Measurements from ENCODE around the gene RAB4A.

RAB4A gene

DNA sequence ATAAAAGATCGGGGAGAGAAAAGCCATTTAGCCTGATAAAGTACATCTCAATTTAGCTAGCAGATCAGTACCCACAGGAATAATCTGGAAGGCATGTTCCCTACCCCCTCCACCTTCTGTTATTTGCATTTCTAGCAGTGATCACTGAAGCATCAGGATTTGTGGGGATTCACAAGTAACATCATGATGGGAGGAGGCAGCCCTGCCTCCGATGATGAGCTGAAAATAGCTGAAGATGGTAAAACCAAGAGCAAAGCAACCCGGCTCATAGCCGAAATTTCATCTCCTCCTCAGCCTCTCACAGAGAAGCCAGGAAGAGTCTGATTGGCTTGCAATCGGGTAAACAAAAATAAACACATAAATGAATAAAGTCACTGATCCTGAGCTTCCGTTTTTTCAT lies 69.6 kb downstream of the RAB4A start:
- no peak for DNase-seq

- peak; percentile 79 for DNase-seq
These were observed 71.1 kb downstream of the RAB4A start for GRCh38 chr1:229341774-229342655.

DNA sequence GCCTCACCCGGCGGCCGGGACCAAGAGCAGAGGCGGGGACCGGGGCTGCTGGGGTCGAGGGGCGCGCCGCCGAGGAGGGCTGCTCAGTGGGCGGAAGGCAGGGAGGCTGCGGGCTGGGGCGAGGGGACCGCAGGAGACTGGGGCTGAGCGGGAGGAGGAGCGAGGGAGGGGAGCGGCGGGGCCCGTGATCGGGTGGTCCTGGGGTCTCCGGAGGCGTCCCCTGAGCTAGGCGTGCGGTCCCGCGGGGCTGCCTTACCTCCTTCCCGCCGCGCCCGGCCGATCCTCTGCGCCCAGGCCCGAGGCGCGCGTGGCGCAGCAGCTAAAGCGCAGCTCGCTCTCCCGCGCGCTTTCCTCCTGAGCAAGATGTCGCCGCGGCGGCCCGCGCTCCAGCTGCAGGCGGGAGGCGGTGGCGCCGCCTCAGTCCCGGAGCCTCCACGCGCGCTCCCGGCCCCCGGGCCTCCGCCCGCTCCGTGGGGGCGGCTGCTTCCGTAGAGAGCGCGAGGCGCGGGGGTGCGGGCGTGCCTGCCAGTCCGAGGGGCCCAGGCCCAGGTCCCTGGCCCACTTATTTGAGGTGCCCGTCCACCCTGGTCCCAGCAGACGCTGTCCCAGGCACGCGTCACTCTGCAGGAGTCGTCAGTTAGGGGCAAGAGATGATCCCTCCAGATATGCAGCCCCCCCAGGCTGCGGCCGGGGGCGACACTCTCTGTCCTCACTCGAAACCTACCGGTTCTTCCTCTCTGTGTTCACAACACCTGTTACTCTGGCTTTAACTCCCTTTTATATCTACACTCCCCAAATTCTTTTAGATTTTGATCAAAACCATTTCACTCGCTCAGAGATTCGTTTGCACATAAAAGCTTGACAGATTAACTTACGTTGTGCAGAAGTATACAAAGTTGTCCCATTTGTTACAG lies 72.0 kb downstream of the RAB4A start, which contains the start of gene CCSAP:
TSS of gene CCSAP (minus strand) at position 392 of the 914 bp plus-strand sequence. CDS start 582 bp downstream, outside the sequence.
- peak; percentile 63 for DNase-seq

- no peak for DNase-seq
These were observed 73.2 kb downstream of the RAB4A start for GRCh38 chr1:229344139-229344538.

GRCh38 chr1:229344937-229345684 lies 74.2 kb downstream of the RAB4A start:
- no peak for DNase-seq

GRCh38 chr1:229347528-229347927 lies 76.6 kb downstream of the RAB4A start:
- DNase-seq = peak; percentile 41

GRCh38 chr1:229349463-229350385 lies 78.8 kb downstream of the RAB4A start:
- DNase-seq = no peak

- DNase-seq = no peak
These were observed 82.1 kb downstream of the RAB4A start for GRCh38 chr1:229352975-229353374.

DNA sequence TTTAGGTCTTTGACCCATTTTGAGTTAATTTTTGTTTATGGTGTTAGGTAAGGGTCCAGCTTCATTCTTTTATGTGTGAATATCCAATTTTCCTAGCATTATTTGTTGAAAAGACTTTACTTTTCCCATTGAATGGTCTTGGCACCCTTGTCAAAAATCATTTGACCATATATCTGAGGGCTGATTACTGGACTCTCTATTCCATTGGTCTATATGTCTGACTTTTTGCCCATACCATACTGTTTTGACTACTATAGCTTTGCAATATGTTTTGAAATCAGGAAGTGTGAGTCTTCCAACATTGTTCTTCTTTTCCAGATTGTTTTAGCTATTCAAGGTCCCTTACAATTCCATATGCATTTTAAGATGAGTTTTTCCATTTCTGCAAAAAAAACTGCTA lies 83.3 kb downstream of the RAB4A start:
- DNase-seq = no peak
